Mammary epithelial cell (primary cell): Measurements from ENCODE around the gene ERBB4.

Source experiments
- CTCF ChIP-seq, 2 donors: IDR thresholded peaks in 1 of 2; conservative IDR thresholded peaks in 1 of 2; 2 replicates each; pipeline ENCODE4 v1.5.1; 2011 to 2012; ENCODE audit warnings: inconsistent platforms in 2 of 2, low read length in 2 of 2, mild to moderate bottlenecking in 2 of 2, control low read depth in 1 of 2, low read depth in 1 of 2; ENCODE audit not compliant: insufficient read depth in 1 of 2; ENCODE audit errors: extremely low read depth in 1 of 2
- EZH2 ChIP-seq: IDR thresholded peaks from 2 replicates; pipeline ENCODE4 v1.6.1; 2012; ENCODE audit warnings: low read length, inconsistent platforms, borderline replicate concordance

- TF ChIP-seq CTCF (conservative IDR thresholded peaks at IDR 0.05 in 1 of 2, IDR thresholded peaks at IDR 0.05 in 1 of 2; ENCODE audit: extremely low read depth in 1 of 2, insufficient read depth in 1 of 2, low read depth in 1 of 2, low read length in 2 of 2) (no peak), EZH2 (no peak)
Measured at GRCh38 chr2:211864328-211864727, 674.3 kb downstream of the ERBB4 start.
